K562 (cell line): Measurements from ENCODE around the gene CHN1. TPM values are rescaled to one million over a fixed set of nuclear protein-coding genes. Genes with fewer than 3 reads are reported as not detected.

Experiments
- NELFE ChIP-seq: IDR thresholded peaks from 2 replicates; pipeline ENCODE4 v1.6.1; 2011; ENCODE audit warnings: mild to moderate bottlenecking; ENCODE audit not compliant: insufficient read depth, insufficient read length
- NRF1 ChIP-seq, 2 experiments: fragments of 450-650 bp; IDR thresholded peaks in 1 of 2; conservative IDR thresholded peaks in 1 of 2; 2 replicates each; pipeline ENCODE4 v1.6.1; 2014; ENCODE audit warnings: mild to moderate bottlenecking in 2 of 2
- POU5F1 ChIP-seq: fragments of 150-350 bp; IDR thresholded peaks from 2 replicates; pipeline ENCODE4 v1.6.1; 2014; ENCODE audit warnings: borderline replicate concordance, low read length, low read depth, mild to moderate bottlenecking; ENCODE audit not compliant: partially characterized antibody
- RAD51 ChIP-seq: fragments of 450-650 bp; IDR thresholded peaks from 2 replicates; pipeline ENCODE4 v1.7.1; 2016; ENCODE audit warnings: low read depth, mild to moderate bottlenecking, borderline replicate concordance
- RBM39 ChIP-seq: fragments of 200-400 bp; formaldehyde crosslinking; optimal IDR thresholded peaks from 2 replicates; pipeline ENCODE3; 2018; ENCODE audit warnings: low read depth, low read length
- SREBF2 ChIP-seq: sonication (generic); formaldehyde crosslinking; IDR thresholded peaks from 2 replicates; pipeline ENCODE4 v1.4.0; 2020; ENCODE audit warnings: mild to moderate bottlenecking, missing genetic modification reagents
- polyA plus RNA-seq, 8 experiments: library from polyadenylated mRNA; depleted of rRNA in 4 of 8; stranded (reverse) in 5 of 8; unstranded in 3 of 8; fragments of >200 nt; fragmentation: Nextera tagmentation in 2 of 8; fragmentation: Illumina TruSeq in 1 of 8; extraction: Ambion mirVana in 2 of 8; extraction: Trizol in 1 of 8; gene quantifications; 2 replicates each; pipeline versions ENCODE4 v1.2.1 to v1.2.3, GENCODE V29; 2011 to 2014; ENCODE audit warnings: inconsistent platforms in 1 of 8, missing spikeins in 1 of 8
- total RNA-seq, 7 experiments: library from RNA; depleted of rRNA in 6 of 7; stranded (reverse); fragments of >200 nt in 6 of 7; fragmentation: Illumina TruSeq in 2 of 7; extraction: Trizol in 2 of 7; gene quantifications; 2 replicates each; pipeline versions ENCODE4 v1.2.1 to v1.2.3, GENCODE V29; 2011 to 2021; ENCODE audit warnings: low replicate concordance in 1 of 7
- TF ChIP-seq, protein P1 (sequence below): fragments of 250-450 bp; sonication (Bioruptor Pico); IDR thresholded peaks from 2 replicates; pipeline ENCODE4 v1.5.0; 2021; ENCODE audit warnings: mild to moderate bottlenecking, borderline replicate concordance
- TF ChIP-seq, protein P2 (sequence below), 2 experiments: fragments of 250-450 bp in 1 of 2; fragments of 450-650 bp in 1 of 2; sonication (Bioruptor Pico) in 1 of 2; IDR thresholded peaks; 2 replicates each; pipeline versions ENCODE4 v1.6.1 to v1.8.0; 2016 to 2021; ENCODE audit warnings: mild to moderate bottlenecking in 2 of 2, moderate library complexity in 2 of 2, missing compliant biosample characterization in 1 of 2, missing genetic modification characterization in 1 of 2
- TF ChIP-seq, protein P3 (sequence below): IDR thresholded peaks from 2 replicates; pipeline ENCODE4 v1.6.1; 2011; ENCODE audit warnings: borderline replicate concordance, low read depth, mild to moderate bottlenecking, moderate library complexity, low read length; ENCODE audit not compliant: insufficient read depth, poor library complexity, severe bottlenecking
- TF ChIP-seq, protein P4 (sequence below): fragments of 450-650 bp; IDR thresholded peaks from 2 replicates; pipeline ENCODE4 v1.6.1; 2016; ENCODE audit warnings: low read depth

The CHN1 gene
- total and polyA plus RNA-seq, 9 of the 15 experiments (the other 6 are each of a cell fraction or from before 2014, with no cell fraction given): 0.17 to 2.0 (median 0.87) TPM

DNA sequence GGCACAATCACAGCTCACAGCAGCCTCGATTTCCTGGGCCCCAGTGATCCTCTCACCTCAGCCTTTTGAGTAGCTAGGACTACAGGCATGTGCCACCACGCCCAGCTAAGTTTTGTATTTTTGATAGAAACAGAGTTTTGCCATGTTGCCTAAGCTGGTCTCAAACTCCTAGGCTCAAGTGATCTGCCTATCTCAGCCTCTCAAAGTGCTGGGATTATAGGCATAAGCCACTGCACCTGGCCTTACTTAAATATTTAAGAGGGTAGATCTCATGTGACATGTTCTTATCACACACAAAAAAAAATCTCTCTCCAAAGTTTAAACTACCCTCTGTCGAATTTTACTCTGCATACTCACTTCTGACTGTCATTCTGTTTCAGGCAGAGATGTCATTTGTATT is 165.5 kb downstream of the CHN1 start (continued):
- TF ChIP-seq, protein P1, sequence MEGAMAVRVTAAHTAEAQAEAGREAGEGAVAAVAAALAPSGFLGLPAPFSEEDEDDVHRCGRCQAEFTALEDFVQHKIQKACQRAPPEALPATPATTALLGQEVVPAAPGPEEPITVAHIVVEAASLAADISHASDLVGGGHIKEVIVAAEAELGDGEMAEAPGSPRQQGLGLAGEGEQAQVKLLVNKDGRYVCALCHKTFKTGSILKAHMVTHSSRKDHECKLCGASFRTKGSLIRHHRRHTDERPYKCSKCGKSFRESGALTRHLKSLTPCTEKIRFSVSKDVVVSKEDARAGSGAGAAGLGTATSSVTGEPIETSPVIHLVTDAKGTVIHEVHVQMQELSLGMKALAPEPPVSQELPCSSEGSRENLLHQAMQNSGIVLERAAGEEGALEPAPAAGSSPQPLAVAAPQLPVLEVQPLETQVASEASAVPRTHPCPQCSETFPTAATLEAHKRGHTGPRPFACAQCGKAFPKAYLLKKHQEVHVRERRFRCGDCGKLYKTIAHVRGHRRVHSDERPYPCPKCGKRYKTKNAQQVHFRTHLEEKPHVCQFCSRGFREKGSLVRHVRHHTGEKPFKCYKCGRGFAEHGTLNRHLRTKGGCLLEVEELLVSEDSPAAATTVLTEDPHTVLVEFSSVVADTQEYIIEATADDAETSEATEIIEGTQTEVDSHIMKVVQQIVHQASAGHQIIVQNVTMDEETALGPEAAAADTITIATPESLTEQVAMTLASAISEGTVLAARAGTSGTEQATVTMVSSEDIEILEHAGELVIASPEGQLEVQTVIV (CRISPR knock-in tag): no peak
- no peak for TF ChIP-seq NRF1 (conservative IDR thresholded peaks at IDR 0.05 in 1 of 2, IDR thresholded peaks at IDR 0.05 in 1 of 2)
- TF ChIP-seq, protein P2, sequence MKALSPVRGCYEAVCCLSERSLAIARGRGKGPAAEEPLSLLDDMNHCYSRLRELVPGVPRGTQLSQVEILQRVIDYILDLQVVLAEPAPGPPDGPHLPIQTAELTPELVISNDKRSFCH (CRISPR knock-in tag; IDR thresholded peaks at IDR 0.05): no peak
- TF ChIP-seq, protein P2 (tag; IDR thresholded peaks at IDR 0.05): no peak
- TF ChIP-seq, protein P3, sequence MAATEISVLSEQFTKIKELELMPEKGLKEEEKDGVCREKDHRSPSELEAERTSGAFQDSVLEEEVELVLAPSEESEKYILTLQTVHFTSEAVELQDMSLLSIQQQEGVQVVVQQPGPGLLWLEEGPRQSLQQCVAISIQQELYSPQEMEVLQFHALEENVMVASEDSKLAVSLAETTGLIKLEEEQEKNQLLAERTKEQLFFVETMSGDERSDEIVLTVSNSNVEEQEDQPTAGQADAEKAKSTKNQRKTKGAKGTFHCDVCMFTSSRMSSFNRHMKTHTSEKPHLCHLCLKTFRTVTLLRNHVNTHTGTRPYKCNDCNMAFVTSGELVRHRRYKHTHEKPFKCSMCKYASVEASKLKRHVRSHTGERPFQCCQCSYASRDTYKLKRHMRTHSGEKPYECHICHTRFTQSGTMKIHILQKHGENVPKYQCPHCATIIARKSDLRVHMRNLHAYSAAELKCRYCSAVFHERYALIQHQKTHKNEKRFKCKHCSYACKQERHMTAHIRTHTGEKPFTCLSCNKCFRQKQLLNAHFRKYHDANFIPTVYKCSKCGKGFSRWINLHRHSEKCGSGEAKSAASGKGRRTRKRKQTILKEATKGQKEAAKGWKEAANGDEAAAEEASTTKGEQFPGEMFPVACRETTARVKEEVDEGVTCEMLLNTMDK: no peak
- no peak for TF ChIP-seq NELFE
- no peak for TF ChIP-seq SREBF2 (CRISPR knock-in tag)
- TF ChIP-seq POU5F1: no peak
- TF ChIP-seq, protein P4, sequence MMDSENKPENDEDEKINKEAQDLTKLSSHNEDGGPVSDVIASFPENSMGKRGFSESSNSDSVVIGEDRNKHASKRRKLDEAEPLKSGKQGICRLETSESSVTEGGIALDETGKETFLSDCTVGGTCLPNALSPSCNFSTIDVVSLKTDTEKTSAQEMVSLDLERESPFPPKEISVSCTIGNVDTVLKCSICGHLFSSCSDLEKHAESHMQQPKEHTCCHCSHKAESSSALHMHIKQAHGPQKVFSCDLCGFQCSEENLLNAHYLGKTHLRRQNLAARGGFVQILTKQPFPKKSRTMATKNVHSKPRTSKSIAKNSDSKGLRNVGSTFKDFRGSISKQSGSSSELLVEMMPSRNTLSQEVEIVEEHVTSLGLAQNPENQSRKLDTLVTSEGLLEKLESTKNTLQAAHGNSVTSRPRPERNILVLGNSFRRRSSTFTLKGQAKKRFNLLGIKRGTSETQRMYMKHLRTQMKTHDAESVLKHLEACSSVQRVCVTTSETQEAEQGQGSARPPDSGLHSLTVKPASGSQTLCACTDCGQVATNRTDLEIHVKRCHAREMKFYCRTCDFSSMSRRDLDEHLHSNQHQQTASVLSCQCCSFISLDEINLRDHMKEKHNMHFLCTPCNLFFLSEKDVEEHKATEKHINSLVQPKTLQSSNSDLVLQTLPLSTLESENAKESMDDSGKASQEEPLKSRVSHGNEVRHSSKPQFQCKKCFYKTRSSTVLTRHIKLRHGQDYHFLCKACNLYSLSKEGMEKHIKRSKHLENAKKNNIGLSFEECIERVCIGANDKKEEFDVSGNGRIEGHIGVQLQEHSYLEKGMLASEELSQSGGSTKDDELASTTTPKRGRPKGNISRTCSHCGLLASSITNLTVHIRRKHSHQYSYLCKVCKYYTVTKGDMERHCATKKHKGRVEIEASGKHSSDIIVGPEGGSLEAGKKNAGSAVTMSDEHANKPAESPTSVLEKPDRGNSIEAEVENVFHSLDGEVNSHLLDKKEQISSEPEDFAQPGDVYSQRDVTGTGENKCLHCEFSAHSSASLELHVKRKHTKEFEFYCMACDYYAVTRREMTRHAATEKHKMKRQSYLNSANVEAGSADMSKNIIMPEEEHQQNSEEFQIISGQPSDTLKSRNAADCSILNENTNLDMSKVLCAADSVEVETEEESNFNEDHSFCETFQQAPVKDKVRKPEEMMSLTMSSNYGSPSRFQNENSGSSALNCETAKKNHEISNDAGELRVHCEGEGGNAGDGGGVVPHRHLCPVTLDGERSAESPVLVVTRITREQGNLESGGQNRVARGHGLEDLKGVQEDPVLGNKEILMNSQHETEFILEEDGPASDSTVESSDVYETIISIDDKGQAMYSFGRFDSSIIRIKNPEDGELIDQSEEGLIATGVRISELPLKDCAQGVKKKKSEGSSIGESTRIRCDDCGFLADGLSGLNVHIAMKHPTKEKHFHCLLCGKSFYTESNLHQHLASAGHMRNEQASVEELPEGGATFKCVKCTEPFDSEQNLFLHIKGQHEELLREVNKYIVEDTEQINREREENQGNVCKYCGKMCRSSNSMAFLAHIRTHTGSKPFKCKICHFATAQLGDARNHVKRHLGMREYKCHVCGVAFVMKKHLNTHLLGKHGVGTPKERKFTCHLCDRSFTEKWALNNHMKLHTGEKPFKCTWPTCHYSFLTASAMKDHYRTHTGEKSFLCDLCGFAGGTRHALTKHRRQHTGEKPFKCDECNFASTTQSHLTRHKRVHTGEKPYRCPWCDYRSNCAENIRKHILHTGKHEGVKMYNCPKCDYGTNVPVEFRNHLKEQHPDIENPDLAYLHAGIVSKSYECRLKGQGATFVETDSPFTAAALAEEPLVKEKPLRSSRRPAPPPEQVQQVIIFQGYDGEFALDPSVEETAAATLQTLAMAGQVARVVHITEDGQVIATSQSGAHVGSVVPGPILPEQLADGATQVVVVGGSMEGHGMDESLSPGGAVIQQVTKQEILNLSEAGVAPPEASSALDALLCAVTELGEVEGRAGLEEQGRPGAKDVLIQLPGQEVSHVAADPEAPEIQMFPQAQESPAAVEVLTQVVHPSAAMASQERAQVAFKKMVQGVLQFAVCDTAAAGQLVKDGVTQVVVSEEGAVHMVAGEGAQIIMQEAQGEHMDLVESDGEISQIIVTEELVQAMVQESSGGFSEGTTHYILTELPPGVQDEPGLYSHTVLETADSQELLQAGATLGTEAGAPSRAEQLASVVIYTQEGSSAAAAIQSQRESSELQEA: no peak
- no peak for TF ChIP-seq RBM39
- TF ChIP-seq RAD51: no peak
